BLaER1 (cell line): ENCODE data around the gene ZNF598.

Experiments used
- H3K27ac ChIP-seq: shearing (Covaris generic); formaldehyde crosslinking; 2 replicates; pipeline ENCODE4 v1.8.1; 2022
- H3K27me3 ChIP-seq: shearing (Covaris generic); formaldehyde crosslinking; 2 replicates; pipeline ENCODE4 v1.8.1; 2022
- H3K36me3 ChIP-seq: shearing (Covaris generic); formaldehyde crosslinking; 2 replicates; pipeline ENCODE4 v1.8.1; 2022
- H3K4me1 ChIP-seq: shearing (Covaris generic); formaldehyde crosslinking; 2 replicates; pipeline ENCODE4 v1.8.1; 2022
- H3K4me2 ChIP-seq: shearing (Covaris generic); formaldehyde crosslinking; 2 replicates; pipeline ENCODE4 v1.8.1; 2022
- H3K4me3 ChIP-seq: shearing (Covaris generic); formaldehyde crosslinking; 2 replicates; pipeline ENCODE4 v1.8.1; 2022
- H3K9ac ChIP-seq: shearing (Covaris generic); formaldehyde crosslinking; 2 replicates; pipeline ENCODE4 v1.8.1; 2022
- H3K9me3 ChIP-seq: shearing (Covaris generic); formaldehyde crosslinking; 2 replicates; pipeline ENCODE4 v1.8.1; 2022
- H4K20me1 ChIP-seq: shearing (Covaris generic); formaldehyde crosslinking; 2 replicates; pipeline ENCODE4 v1.8.1; 2022
- Cebpa-rat ChIP-seq: shearing (Covaris generic); IDR thresholded peaks from 2 replicates; pipeline ENCODE4 v1.8.1; 2022

Gene ZNF598

DNA sequence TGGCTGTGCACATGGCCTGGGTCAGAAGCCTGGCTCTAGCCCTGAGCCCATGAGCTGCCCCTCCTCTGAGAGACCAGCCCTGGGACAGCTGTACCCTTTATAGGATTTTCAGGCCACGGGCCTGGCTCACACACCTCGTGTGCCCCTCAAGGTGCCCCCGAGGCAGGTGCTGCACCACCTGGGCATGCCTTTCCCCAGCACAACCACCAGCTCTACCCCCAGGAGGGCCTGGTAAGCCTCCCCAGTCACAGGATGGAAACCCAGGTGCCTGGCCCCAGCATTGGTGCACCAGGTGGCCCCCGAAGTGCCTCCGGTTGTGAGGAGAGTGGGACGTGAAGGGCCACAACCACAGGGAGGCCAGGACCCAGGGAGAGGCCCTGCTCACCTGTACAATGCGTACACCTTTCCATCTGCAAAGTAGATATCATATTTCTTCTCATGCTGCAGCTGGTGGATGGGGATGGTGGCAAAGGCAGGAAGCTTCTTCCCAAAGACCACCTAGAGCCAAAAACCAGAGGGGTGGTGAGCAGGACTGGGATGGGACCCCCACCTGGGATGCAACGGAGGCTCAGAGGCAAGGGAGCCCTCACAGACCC lies 6.3 kb downstream of the ZNF598 start:
- Histone ChIP-seq H3K27ac (no peak overlapping the region), H3K36me3 (peaks cover 72% of the 10 kb centered on the region), H3K27me3 (no peaks in the 10 kb centered on the region), H3K9me3 (no peaks in the 10 kb centered on the region), H4K20me1 (peaks cover 92% of the 10 kb centered on the region), H3K4me3 (no peak overlapping the region), H3K4me2 (peak overlapping the region; percentile 97; the same call in 1 of the 2 replicates), H3K4me1 (peaks cover 52% of the 10 kb centered on the region), H3K9ac (no peak overlapping the region)
- TF ChIP-seq Cebpa-rat, result no peak

GRCh38 chr16:2002406-2003230 lies 7.0 kb downstream of the ZNF598 start:
- H3K4me1 ChIP-seq, result peaks cover 44% of the 10 kb centered on the region
- H4K20me1 ChIP-seq, result peaks cover 91% of the 10 kb centered on the region
- H3K9me3 ChIP-seq, result no peaks in the 10 kb centered on the region
- no peak for TF ChIP-seq Cebpa-rat
- H3K4me3 ChIP-seq, result no peak overlapping the region
- no peaks in the 10 kb centered on the region for H3K27me3 ChIP-seq
- H3K27ac ChIP-seq, result no peak overlapping the region
- H3K9ac ChIP-seq, result no peak overlapping the region
- H3K36me3 ChIP-seq, result peaks cover 74% of the 10 kb centered on the region
- H3K4me2 ChIP-seq, result no peak overlapping the region

GRCh38 chr16:2001456-2002355 lies 7.9 kb downstream of the ZNF598 start:
- Histone ChIP-seq H3K9ac (no peak overlapping the region), H3K4me1 (peaks cover 35% of the 10 kb centered on the region), H3K9me3 (no peaks in the 10 kb centered on the region), H3K4me2 (no peak overlapping the region), H4K20me1 (peaks cover 87% of the 10 kb centered on the region), H3K4me3 (no peak overlapping the region), H3K27me3 (no peaks in the 10 kb centered on the region), H3K36me3 (peaks cover 78% of the 10 kb centered on the region), H3K27ac (no peak overlapping the region)
- TF ChIP-seq Cebpa-rat, result no peak

- Histone ChIP-seq H3K4me2 (no peak overlapping the region), H3K27ac (no peak overlapping the region), H3K4me1 (peaks cover 29% of the 10 kb centered on the region), H4K20me1 (peaks cover 80% of the 10 kb centered on the region), H3K27me3 (no peaks in the 10 kb centered on the region), H3K9ac (no peak overlapping the region), H3K4me3 (no peak overlapping the region), H3K9me3 (no peaks in the 10 kb centered on the region), H3K36me3 (peaks cover 85% of the 10 kb centered on the region)
- TF ChIP-seq Cebpa-rat, result no peak
Observed at GRCh38 chr16:2001035-2001434, 8.6 kb downstream of the ZNF598 start.

- Histone ChIP-seq H3K27me3 (no peaks in the 10 kb centered on the region), H3K4me3 (no peak overlapping the region), H3K4me2 (no peak overlapping the region), H3K9me3 (no peaks in the 10 kb centered on the region), H3K27ac (no peak overlapping the region), H3K4me1 (peaks cover 18% of the 10 kb centered on the region), H3K9ac (no peak overlapping the region), H3K36me3 (peaks cover 94% of the 10 kb centered on the region), H4K20me1 (peaks cover 70% of the 10 kb centered on the region)
- no peak for TF ChIP-seq Cebpa-rat
Observed at GRCh38 chr16:1999866-2000514, 9.6 kb downstream of the ZNF598 start.

GRCh38 chr16:1998852-1999801 lies 10.5 kb downstream of the ZNF598 start:
- Histone ChIP-seq H3K4me2 (no peak overlapping the region), H3K27ac (no peak overlapping the region), H3K36me3 (peaks cover 86% of the 10 kb centered on the region), H3K27me3 (no peaks in the 10 kb centered on the region), H4K20me1 (peaks cover 61% of the 10 kb centered on the region), H3K4me1 (peaks cover 14% of the 10 kb centered on the region), H3K9me3 (no peaks in the 10 kb centered on the region), H3K4me3 (no peak overlapping the region), H3K9ac (no peak overlapping the region)
- no peak for TF ChIP-seq Cebpa-rat

DNA sequence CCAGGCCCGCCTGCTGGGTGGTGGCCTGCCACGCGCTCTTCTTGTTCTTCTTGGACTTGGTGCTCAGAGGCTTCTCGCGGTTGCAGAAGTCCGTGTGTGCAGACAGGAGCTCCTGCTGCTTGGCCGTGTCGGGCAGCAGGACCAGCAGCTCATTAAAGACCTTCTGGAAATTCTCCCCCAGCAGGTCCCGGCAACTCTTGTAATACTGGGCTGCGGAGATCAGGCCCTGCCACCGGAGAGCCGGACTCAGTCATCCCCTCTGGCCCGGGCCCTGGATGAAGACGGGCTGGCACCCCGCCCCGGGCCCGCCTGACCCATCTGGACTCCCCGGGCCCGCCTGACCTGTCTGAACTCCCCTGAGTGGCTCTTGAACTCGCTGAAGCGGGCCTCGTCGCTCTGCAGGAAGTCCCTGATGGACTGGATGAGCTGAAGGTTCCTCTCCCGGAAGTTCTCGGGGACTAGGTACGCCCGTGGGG lies 11.2 kb downstream of the ZNF598 start:
- Histone ChIP-seq H3K27me3 (no peaks in the 10 kb centered on the region), H3K27ac (no peak overlapping the region), H3K36me3 (peaks cover 83% of the 10 kb centered on the region), H3K4me1 (peaks cover 14% of the 10 kb centered on the region), H3K9me3 (no peaks in the 10 kb centered on the region), H4K20me1 (peaks cover 54% of the 10 kb centered on the region), H3K9ac (no peak overlapping the region), H3K4me2 (no peak overlapping the region), H3K4me3 (no peak overlapping the region)
- TF ChIP-seq Cebpa-rat, result no peak

DNA sequence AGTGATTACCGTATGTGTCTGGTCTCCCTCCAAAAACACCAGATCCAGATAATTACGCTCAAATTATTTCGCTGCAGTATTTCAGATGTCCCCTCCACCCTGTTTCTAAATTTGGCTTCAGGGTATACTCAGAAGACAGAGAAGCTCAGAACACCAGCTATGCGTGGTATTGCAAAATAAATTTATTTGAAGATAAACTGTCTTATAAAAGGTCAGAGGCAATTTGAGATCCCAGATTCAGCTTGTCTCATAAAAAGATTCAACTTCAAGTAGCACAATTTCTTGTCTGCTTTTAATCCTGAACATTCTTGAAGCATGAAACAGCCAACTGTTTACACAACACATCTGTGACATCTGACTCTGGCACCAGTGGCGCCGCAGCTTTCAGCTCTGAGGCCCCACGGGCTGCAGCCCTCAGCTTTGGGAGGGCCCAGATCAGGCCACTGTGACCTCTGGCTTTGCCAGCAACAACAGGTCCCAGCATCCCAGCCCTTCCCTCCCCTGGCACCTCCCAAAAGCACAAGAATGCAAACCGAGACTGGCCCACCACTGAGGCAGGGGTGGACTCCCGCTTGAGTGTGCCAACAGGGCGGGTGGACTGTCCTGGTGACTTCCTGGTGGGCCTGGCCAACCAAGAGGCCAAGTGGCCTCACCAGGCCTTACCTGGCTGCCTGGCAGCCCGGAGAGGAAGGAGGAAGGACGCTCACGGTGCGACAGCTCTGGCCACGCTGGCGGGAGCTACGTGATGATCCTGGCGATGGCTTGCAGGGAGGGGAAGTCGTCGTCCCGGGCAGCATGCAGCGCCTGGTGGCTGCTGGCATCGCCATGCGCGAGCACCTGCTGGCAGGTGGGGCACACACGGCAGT lies 11.9 kb downstream of the ZNF598 start:
- no peak overlapping the region for H3K4me2 ChIP-seq
- H3K9me3 ChIP-seq, result no peaks in the 10 kb centered on the region
- peaks cover 6% of the 10 kb centered on the region; the same call in 1 of the 2 replicates for H3K27me3 ChIP-seq
- H3K4me1 ChIP-seq, result peaks cover 18% of the 10 kb centered on the region
- TF ChIP-seq Cebpa-rat, result no peak
- peaks cover 47% of the 10 kb centered on the region for H4K20me1 ChIP-seq
- H3K4me3 ChIP-seq, result no peak overlapping the region
- no peak overlapping the region for H3K27ac ChIP-seq
- H3K9ac ChIP-seq, result no peak overlapping the region
- H3K36me3 ChIP-seq, result peaks cover 76% of the 10 kb centered on the region
